Activated CD8-positive, alpha-beta memory T cell treated with anti-CD3 and anti-CD28 coated beads, Interleukin-2, amount 50 U/mL, for 48 hours (primary cell): Measurements from ENCODE around the gene CUX1.

ENCODE experiments used
- DNase-seq: peaks from one replicate; pipeline ENCODE4 v3.0.0-alpha.2; 2020

The CUX1 gene

GRCh38 chr7:102283477-102284189 is 466.2 kb downstream of the CUX1 start:
- no peak for DNase-seq

GRCh38 chr7:102284399-102284798 is 467.0 kb downstream of the CUX1 start:
- no peak for DNase-seq

- no peak for DNase-seq
Observed at GRCh38 chr7:102284891-102285539, 467.6 kb downstream of the CUX1 start.

- no peak for DNase-seq
Observed at GRCh38 chr7:102285540-102286236, 468.3 kb downstream of the CUX1 start.

GRCh38 chr7:102286237-102287110 is 469.0 kb downstream of the CUX1 start, which contains the start of gene SH2B2:
SH2B2 (plus strand) TSS chr7:102286868; CDS start chr7:102300551, 13,683 bp downstream.
- DNase-seq = peak; percentile 73

GRCh38 chr7:102287111-102287980 is 469.9 kb downstream of the CUX1 start:
- no peak for DNase-seq

- no peak for DNase-seq
Observed at GRCh38 chr7:102287981-102288278, 470.5 kb downstream of the CUX1 start.

- DNase-seq = no peak
Observed at GRCh38 chr7:102288285-102288930, 471.0 kb downstream of the CUX1 start.

- no peak for DNase-seq
Observed at GRCh38 chr7:102289057-102289456, 471.6 kb downstream of the CUX1 start.

- DNase-seq = no peak
Observed at GRCh38 chr7:102291056-102291915, 473.9 kb downstream of the CUX1 start.

GRCh38 chr7:102291916-102292267 is 474.5 kb downstream of the CUX1 start:
- no peak for DNase-seq

- no peak for DNase-seq
Observed at GRCh38 chr7:102292813-102293798, 475.7 kb downstream of the CUX1 start.

- no peak for DNase-seq
Observed at GRCh38 chr7:102294589-102294988, 477.2 kb downstream of the CUX1 start.

GRCh38 chr7:102295346-102296178 is 478.1 kb downstream of the CUX1 start:
- no peak for DNase-seq

- no peak for DNase-seq
Observed at GRCh38 chr7:102296179-102296438, 478.7 kb downstream of the CUX1 start.

GRCh38 chr7:102296514-102296913 is 479.1 kb downstream of the CUX1 start:
- no peak for DNase-seq

- DNase-seq = no peak
Observed at GRCh38 chr7:102297487-102298218, 480.2 kb downstream of the CUX1 start.

GRCh38 chr7:102300643-102301221 is 483.3 kb downstream of the CUX1 start:
- no peak for DNase-seq
